K562 (cell line): ENCODE data around the gene ADD2. TPM values are rescaled to one million over a fixed set of nuclear protein-coding genes. Genes with fewer than 3 reads are reported as not detected.
A peak's percentile ranks its signal among the peaks of the same experiment; 100 is the strongest.

Source experiments
- ATAC-seq: fragments of 200-7000 bp; cut with Tn5 transposase; 3 replicates; pipeline ENCODE4 v1.9.1; 2020; ENCODE audit warnings: moderate library complexity
- BruUV-seq: library from RNA; stranded (reverse); fragments of 400-500 nt; replicated peaks from 2 replicates; lab custom pipeline; 2021; lab: Mats Ljungman, UMichigan
- CTCF ChIA-PET: fragments of 300-600 bp; formaldehyde crosslinking; extraction: SDS; loops from one replicate; lab custom pipeline; 2021; ENCODE audit warnings: low intra/inter-chr PET ratio; lab: Yijun Ruan, JAX
- POLR2A ChIA-PET: fragments of 300-600, 350-650 bp; sonication (Branson Sonifier 250); formaldehyde crosslinking; extraction: SDS; loops from one replicate; lab custom pipeline; 2021; ENCODE audit warnings: antibody characterized with exemption, inconsistent platforms; lab: Yijun Ruan, JAX
- DNase-seq, 4 experiments: peaks; one replicate each; pipeline versions ENCODE4 v3.0.0 to v3.0.0-alpha.2; 2011 to 2018; ENCODE audit warnings: low spot score in 3 of 4, mixed read lengths in 3 of 4; ENCODE audit errors: extremely low read depth in 1 of 4
- FAIRE-seq: peaks from 2 replicates; lab custom pipeline; 2011; peaks lifted over from hg19 to GRCh38; lab: Jason Lieb, UNC
- H2AFZ ChIP-seq: 2 replicates; pipeline ENCODE4 v1.6.0; 2011; ENCODE audit warnings: low read depth, low read length, control low read depth, inconsistent platforms
- H3K27ac ChIP-seq: fragments of 200-600 bp; 3 replicates; pipeline ENCODE4 v1.8.0; 2011; ENCODE audit warnings: low read depth, mild to moderate bottlenecking, control low read depth, inconsistent platforms, low read length, moderate library complexity, mixed read lengths; ENCODE audit errors: extremely low read depth
- H3K27me3 ChIP-seq, 2 experiments: fragments of 300-600 bp in 1 of 2; 2 replicates in 1 of 2; 3 replicates in 1 of 2; pipeline versions ENCODE4 v1.6.0 to v1.8.0; 2011; ENCODE audit warnings: inconsistent platforms in 2 of 2, low read length in 2 of 2, mild to moderate bottlenecking in 1 of 2, mixed read lengths in 1 of 2, moderate library complexity in 1 of 2; ENCODE audit not compliant: control insufficient read depth in 2 of 2, insufficient read depth in 2 of 2
- H3K36me3 ChIP-seq: fragments of 300-600 bp; 3 replicates; pipeline ENCODE4 v1.8.0; 2011; ENCODE audit warnings: mild to moderate bottlenecking, low read length, inconsistent platforms; ENCODE audit not compliant: control insufficient read depth, insufficient read depth
- H3K4me1 ChIP-seq, 2 experiments: fragments of 200-600 bp in 1 of 2; replicated peaks in 1 of 2; 2 replicates in 1 of 2; 3 replicates in 1 of 2; pipeline versions ENCODE4 v1.5.1 to v1.8.0; 2011; ENCODE audit warnings: inconsistent platforms in 2 of 2, low read length in 2 of 2, mild to moderate bottlenecking in 1 of 2, mixed read lengths in 1 of 2, moderate library complexity in 1 of 2; ENCODE audit not compliant: control insufficient read depth in 2 of 2, insufficient read depth in 2 of 2
- H3K4me2 ChIP-seq: 2 replicates; pipeline ENCODE4 v1.6.1; 2011; ENCODE audit warnings: low read length, control low read depth, inconsistent platforms, mixed read lengths; ENCODE audit not compliant: insufficient read depth
- H3K4me3 ChIP-seq: fragments of 200-600 bp; sonication (generic), shearing (Covaris generic); 2 replicates; pipeline ENCODE4 v1.5.1; 2016; ENCODE audit warnings: control low read depth, inconsistent platforms
- H3K79me2 ChIP-seq: fragments of 200-600 bp; 3 replicates; pipeline ENCODE4 v1.8.0; 2011; ENCODE audit warnings: low read length, inconsistent platforms; ENCODE audit not compliant: control insufficient read depth, insufficient read depth
- H3K9ac ChIP-seq, 2 experiments: 2 replicates each; pipeline versions ENCODE4 v1.6.0 to v1.6.1; 2011; ENCODE audit warnings: low read depth in 2 of 2, low read length in 2 of 2, control low read depth in 1 of 2, inconsistent platforms in 1 of 2, mild to moderate bottlenecking in 1 of 2, mixed read lengths in 1 of 2; ENCODE audit not compliant: insufficient read depth in 1 of 2
- H3K9me1 ChIP-seq: one replicate; pipeline ENCODE4 v1.6.0; 2011; ENCODE audit warnings: inconsistent platforms, mild to moderate bottlenecking, low read length, moderate library complexity; ENCODE audit not compliant: control insufficient read depth, insufficient read depth
- H3K9me3 ChIP-seq: replicated peaks from 2 replicates; pipeline ENCODE4 v1.5.1; 2011; ENCODE audit warnings: low read depth, low read length, inconsistent platforms; ENCODE audit not compliant: control insufficient read depth, insufficient read depth
- H4K20me1 ChIP-seq: replicated peaks from 2 replicates; pipeline ENCODE4 v1.6.1; 2011; ENCODE audit warnings: low read length, inconsistent platforms, mixed read lengths; ENCODE audit not compliant: control insufficient read depth, insufficient read depth
- NFATC3 ChIP-seq: fragments of 450-650 bp; IDR thresholded peaks from 2 replicates; pipeline ENCODE4 v1.6.1; 2017; ENCODE audit warnings: mild to moderate bottlenecking
- ZNF445 ChIP-seq: fragments of 250-450 bp; sonication (Bioruptor Pico); IDR thresholded peaks from 2 replicates; pipeline ENCODE4 v1.4.0; 2020; ENCODE audit warnings: low read depth, mild to moderate bottlenecking, moderate library complexity
- WGBS: fragments of 100-300 bp; shearing (Covaris generic); methylation state at CpG from one replicate; pipeline ENCODE4 v1.1.6; 2016; ENCODE audit warnings: low coverage, mixed read lengths; ENCODE audit not compliant: insufficient coverage; ENCODE audit errors: missing lambda C conversion rate; 5-methylcytosine and 5-hydroxymethylcytosine counted together
- in situ Hi-C: fragments of 300-500 bp; cut with MboI; formaldehyde crosslinking; loops from 4 replicates; pipeline ENCODE4 v1.15.0; 2018; ENCODE audit warnings: inconsistent platforms, mixed read lengths
- intact Hi-C: fragments of 100-400 bp; cut with micrococcal nuclease; formaldehyde crosslinking; loops from 2 replicates; pipeline ENCODE4 v1.14.2; 2022
- polyA plus RNA-seq, 8 experiments: library from polyadenylated mRNA; depleted of rRNA in 4 of 8; stranded (reverse) in 5 of 8; unstranded in 3 of 8; fragments of >200 nt; fragmentation: Nextera tagmentation in 2 of 8; fragmentation: Illumina TruSeq in 1 of 8; extraction: Ambion mirVana in 2 of 8; extraction: Trizol in 1 of 8; gene quantifications; 2 replicates each; pipeline versions ENCODE4 v1.2.1 to v1.2.3, GENCODE V29; 2011 to 2014; ENCODE audit warnings: inconsistent platforms in 1 of 8, missing spikeins in 1 of 8
- total RNA-seq, 7 experiments: library from RNA; depleted of rRNA in 6 of 7; stranded (reverse); fragments of >200 nt in 6 of 7; fragmentation: Illumina TruSeq in 2 of 7; extraction: Trizol in 2 of 7; gene quantifications; 2 replicates each; pipeline versions ENCODE4 v1.2.1 to v1.2.3, GENCODE V29; 2011 to 2021; ENCODE audit warnings: low replicate concordance in 1 of 7
- TF ChIP-seq, protein P1 (sequence below): fragments of 250-450 bp; sonication (Bioruptor Pico); IDR thresholded peaks from 2 replicates; pipeline ENCODE4 v1.8.0; 2021; ENCODE audit warnings: borderline replicate concordance, mild to moderate bottlenecking, moderate library complexity; ENCODE audit not compliant: poor library complexity, severe bottlenecking
- TF ChIP-seq, protein P2 (sequence below): fragments of 250-450 bp; sonication (Bioruptor Pico); IDR thresholded peaks from 2 replicates; pipeline ENCODE4 v1.4.0; 2020
- TF ChIP-seq, protein P3 (sequence below): fragments of 150-350 bp; conservative IDR thresholded peaks from 2 replicates; pipeline ENCODE4 v1.6.1; 2014; ENCODE audit warnings: low read length
- TF ChIP-seq, protein P4 (sequence below): sonication (generic); formaldehyde crosslinking; IDR thresholded peaks from 2 replicates; pipeline ENCODE4 v1.8.1; 2023; ENCODE audit warnings: mild to moderate bottlenecking, missing genetic modification reagents
- TF ChIP-seq, protein P5 (sequence below): sonication (generic); formaldehyde crosslinking; IDR thresholded peaks from 2 replicates; pipeline ENCODE4 v1.8.1; 2023; ENCODE audit warnings: mild to moderate bottlenecking, missing genetic modification reagents

ADD2 gene
- total and polyA plus RNA-seq, 9 of the 15 experiments (the other 6 are each of a cell fraction or from before 2014, with no cell fraction given): 3.5 to 63.0 (median 36.2) TPM

- H2AFZ ChIP-seq: no peak overlapping the region
- H3K4me2 ChIP-seq: no peak overlapping the region
- peaks cover 58% of the 10 kb centered on the region for H3K36me3 ChIP-seq
- ATAC-seq: no peak
- ChIA-PET CTCF (no interaction called here), POLR2A (interaction anchor here (0.8 kb wide), 1 partner anchor 18 kb away, joined by 3 read pairs; no protein-coding TSS in a partner anchor)
- no TSS peak for BruUV-seq
- H3K4me3 ChIP-seq: no peak overlapping the region
- DNase-seq: no peak
- in situ Hi-C loops (no loop called here), intact Hi-C loops (no loop called here)
- WGBS: 89% methylated on average over 3 of the region's 3 CpGs
- FAIRE-seq: no peak
- H3K9ac ChIP-seq: 0 out of 4 replicates have a peak overlapping the region, but pooled peaks of 1 of the 2 experiments have one; percentile 19
- no peak overlapping the region for H3K27ac ChIP-seq
- no peaks in the 10 kb centered on the region for H3K27me3 ChIP-seq
- peaks cover 23 to 26% of the 10 kb centered on the region in 2 experiments for H3K4me1 ChIP-seq
- no peaks in the 10 kb centered on the region for H3K9me3 ChIP-seq
- peaks cover 3% of the 10 kb centered on the region for H3K9me1 ChIP-seq
- TF ChIP-seq, protein P1, sequence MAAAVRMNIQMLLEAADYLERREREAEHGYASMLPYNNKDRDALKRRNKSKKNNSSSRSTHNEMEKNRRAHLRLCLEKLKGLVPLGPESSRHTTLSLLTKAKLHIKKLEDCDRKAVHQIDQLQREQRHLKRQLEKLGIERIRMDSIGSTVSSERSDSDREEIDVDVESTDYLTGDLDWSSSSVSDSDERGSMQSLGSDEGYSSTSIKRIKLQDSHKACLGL (CRISPR knock-in tag): no peak
- TF ChIP-seq, protein P2, sequence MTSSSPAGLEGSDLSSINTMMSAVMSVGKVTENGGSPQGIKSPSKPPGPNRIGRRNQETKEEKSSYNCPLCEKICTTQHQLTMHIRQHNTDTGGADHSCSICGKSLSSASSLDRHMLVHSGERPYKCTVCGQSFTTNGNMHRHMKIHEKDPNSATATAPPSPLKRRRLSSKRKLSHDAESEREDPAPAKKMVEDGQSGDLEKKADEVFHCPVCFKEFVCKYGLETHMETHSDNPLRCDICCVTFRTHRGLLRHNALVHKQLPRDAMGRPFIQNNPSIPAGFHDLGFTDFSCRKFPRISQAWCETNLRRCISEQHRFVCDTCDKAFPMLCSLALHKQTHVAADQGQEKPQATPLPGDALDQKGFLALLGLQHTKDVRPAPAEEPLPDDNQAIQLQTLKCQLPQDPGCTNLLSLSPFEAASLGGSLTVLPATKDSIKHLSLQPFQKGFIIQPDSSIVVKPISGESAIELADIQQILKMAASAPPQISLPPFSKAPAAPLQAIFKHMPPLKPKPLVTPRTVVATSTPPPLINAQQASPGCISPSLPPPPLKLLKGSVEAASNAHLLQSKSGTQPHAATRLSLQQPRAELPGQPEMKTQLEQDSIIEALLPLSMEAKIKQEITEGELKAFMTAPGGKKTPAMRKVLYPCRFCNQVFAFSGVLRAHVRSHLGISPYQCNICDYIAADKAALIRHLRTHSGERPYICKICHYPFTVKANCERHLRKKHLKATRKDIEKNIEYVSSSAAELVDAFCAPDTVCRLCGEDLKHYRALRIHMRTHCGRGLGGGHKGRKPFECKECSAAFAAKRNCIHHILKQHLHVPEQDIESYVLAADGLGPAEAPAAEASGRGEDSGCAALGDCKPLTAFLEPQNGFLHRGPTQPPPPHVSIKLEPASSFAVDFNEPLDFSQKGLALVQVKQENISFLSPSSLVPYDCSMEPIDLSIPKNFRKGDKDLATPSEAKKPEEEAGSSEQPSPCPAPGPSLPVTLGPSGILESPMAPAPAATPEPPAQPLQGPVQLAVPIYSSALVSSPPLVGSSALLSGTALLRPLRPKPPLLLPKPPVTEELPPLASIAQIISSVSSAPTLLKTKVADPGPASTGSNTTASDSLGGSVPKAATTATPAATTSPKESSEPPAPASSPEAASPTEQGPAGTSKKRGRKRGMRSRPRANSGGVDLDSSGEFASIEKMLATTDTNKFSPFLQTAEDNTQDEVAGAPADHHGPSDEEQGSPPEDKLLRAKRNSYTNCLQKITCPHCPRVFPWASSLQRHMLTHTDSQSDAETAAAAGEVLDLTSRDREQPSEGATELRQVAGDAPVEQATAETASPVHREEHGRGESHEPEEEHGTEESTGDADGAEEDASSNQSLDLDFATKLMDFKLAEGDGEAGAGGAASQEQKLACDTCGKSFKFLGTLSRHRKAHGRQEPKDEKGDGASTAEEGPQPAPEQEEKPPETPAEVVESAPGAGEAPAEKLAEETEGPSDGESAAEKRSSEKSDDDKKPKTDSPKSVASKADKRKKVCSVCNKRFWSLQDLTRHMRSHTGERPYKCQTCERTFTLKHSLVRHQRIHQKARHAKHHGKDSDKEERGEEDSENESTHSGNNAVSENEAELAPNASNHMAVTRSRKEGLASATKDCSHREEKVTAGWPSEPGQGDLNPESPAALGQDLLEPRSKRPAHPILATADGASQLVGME (CRISPR knock-in tag): no peak
- TF ChIP-seq NFATC3: no peak
- TF ChIP-seq, protein P3, sequence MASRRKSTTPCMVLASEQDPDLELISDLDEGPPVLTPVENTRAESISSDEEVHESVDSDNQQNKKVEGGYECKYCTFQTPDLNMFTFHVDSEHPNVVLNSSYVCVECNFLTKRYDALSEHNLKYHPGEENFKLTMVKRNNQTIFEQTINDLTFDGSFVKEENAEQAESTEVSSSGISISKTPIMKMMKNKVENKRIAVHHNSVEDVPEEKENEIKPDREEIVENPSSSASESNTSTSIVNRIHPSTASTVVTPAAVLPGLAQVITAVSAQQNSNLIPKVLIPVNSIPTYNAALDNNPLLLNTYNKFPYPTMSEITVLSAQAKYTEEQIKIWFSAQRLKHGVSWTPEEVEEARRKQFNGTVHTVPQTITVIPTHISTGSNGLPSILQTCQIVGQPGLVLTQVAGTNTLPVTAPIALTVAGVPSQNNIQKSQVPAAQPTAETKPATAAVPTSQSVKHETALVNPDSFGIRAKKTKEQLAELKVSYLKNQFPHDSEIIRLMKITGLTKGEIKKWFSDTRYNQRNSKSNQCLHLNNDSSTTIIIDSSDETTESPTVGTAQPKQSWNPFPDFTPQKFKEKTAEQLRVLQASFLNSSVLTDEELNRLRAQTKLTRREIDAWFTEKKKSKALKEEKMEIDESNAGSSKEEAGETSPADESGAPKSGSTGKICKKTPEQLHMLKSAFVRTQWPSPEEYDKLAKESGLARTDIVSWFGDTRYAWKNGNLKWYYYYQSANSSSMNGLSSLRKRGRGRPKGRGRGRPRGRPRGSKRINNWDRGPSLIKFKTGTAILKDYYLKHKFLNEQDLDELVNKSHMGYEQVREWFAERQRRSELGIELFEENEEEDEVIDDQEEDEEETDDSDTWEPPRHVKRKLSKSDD: no peak
- TF ChIP-seq ZNF445 (CRISPR knock-in tag): no peak
- TF ChIP-seq, protein P4, sequence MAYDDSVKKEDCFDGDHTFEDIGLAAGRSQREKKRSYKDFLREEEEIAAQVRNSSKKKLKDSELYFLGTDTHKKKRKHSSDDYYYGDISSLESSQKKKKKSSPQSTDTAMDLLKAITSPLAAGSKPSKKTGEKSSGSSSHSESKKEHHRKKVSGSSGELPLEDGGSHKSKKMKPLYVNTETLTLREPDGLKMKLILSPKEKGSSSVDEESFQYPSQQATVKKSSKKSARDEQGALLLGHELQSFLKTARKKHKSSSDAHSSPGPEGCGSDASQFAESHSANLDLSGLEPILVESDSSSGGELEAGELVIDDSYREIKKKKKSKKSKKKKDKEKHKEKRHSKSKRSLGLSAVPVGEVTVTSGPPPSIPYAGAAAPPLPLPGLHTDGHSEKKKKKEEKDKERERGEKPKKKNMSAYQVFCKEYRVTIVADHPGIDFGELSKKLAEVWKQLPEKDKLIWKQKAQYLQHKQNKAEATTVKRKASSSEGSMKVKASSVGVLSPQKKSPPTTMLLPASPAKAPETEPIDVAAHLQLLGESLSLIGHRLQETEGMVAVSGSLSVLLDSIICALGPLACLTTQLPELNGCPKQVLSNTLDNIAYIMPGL (CRISPR knock-in tag): no peak
- TF ChIP-seq, protein P5, sequence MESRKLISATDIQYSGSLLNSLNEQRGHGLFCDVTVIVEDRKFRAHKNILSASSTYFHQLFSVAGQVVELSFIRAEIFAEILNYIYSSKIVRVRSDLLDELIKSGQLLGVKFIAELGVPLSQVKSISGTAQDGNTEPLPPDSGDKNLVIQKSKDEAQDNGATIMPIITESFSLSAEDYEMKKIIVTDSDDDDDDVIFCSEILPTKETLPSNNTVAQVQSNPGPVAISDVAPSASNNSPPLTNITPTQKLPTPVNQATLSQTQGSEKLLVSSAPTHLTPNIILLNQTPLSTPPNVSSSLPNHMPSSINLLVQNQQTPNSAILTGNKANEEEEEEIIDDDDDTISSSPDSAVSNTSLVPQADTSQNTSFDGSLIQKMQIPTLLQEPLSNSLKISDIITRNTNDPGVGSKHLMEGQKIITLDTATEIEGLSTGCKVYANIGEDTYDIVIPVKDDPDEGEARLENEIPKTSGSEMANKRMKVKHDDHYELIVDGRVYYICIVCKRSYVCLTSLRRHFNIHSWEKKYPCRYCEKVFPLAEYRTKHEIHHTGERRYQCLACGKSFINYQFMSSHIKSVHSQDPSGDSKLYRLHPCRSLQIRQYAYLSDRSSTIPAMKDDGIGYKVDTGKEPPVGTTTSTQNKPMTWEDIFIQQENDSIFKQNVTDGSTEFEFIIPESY (CRISPR knock-in tag): no peak
- no peaks in the 10 kb centered on the region for H4K20me1 ChIP-seq
- no peaks in the 10 kb centered on the region for H3K79me2 ChIP-seq
Measured at GRCh38 chr2:70690846-70691245, 77.2 kb downstream of the ADD2 start.
